Stomach (tissue), 19 donors: Measurements from ENCODE around the gene MRPL51. TPM values are rescaled to one million over a fixed set of nuclear protein-coding genes. Genes with fewer than 3 reads are reported as not detected.

Experiments
- DNase-seq, 2 donors: peaks; one replicate each; pipeline versions ENCODE4 v3.0.0 to v3.0.0-alpha.2; 2013 to 2019
- H3K27ac ChIP-seq, 5 donors: fragments of 200-600 bp in 4 of 5; sonication (generic) in 4 of 5; one replicate each; pipeline ENCODE4 v1.5.1; 2013 to 2019; ENCODE audit warnings: mild to moderate bottlenecking in 1 of 5, moderate library complexity in 1 of 5
- H3K27me3 ChIP-seq, 3 donors: fragments of 200-600 bp; sonication (generic); one replicate each; pipeline ENCODE4 v1.5.1; 2017 to 2019; ENCODE audit warnings: mixed run types in 1 of 3
- H3K36me3 ChIP-seq, 4 donors: fragments of 200-600 bp; sonication (generic); 1 replicate in 3 of 4; 2 replicates in 1 of 4; pipeline ENCODE4 v1.5.1; 2016 to 2019
- H3K4me1 ChIP-seq, 4 donors: fragments of 200-600 bp; sonication (generic); one replicate each; pipeline ENCODE4 v1.5.1; 2016 to 2019
- H3K4me3 ChIP-seq, 4 donors: fragments of 200-600 bp; sonication (generic) in 3 of 4; one replicate each; pipeline ENCODE4 v1.5.1; 2016 to 2019; ENCODE audit warnings: mild to moderate bottlenecking in 1 of 4
- H3K9me3 ChIP-seq, 4 donors: fragments of 200-600 bp; sonication (generic); one replicate each; pipeline ENCODE4 v1.5.1; 2016 to 2019
- CTCF ChIP-seq, 7 experiments: fragments of 450-650 bp in 4 of 7; fragments of 200-600 bp in 3 of 7; sonication (generic) in 3 of 7; IDR thresholded peaks; one replicate each; pipeline ENCODE4 v1.5.1; 2016 to 2019; ENCODE audit warnings: antibody characterized with exemption in 7 of 7, control low read depth in 2 of 7, mild to moderate bottlenecking in 1 of 7
- EP300 ChIP-seq: sonication (generic); formaldehyde crosslinking; IDR thresholded peaks from one replicate; pipeline ENCODE4 v1.6.1; 2017; ENCODE audit warnings: antibody characterized with exemption
- POLR2A ChIP-seq, 4 donors: fragments of 450-650 bp; IDR thresholded peaks; one replicate each; pipeline ENCODE4 v1.6.1; 2016; ENCODE audit warnings: antibody characterized with exemption in 4 of 4, control low read depth in 2 of 4, mild to moderate bottlenecking in 1 of 4, moderate library complexity in 1 of 4
- POLR2AphosphoS5 ChIP-seq, 3 donors: sonication (generic); formaldehyde crosslinking; IDR thresholded peaks; one replicate each; pipeline ENCODE4 v1.6.1; 2016; ENCODE audit warnings: antibody characterized with exemption in 3 of 3
- WGBS, 5 donors: extraction: QIAGEN DNeasy Blood & Tissue Kit in 3 of 5; methylation state at CpG; one replicate each; pipeline versions ENCODE4 v1.1.5 to v1.1.7; 2013 to 2018; 5-methylcytosine and 5-hydroxymethylcytosine counted together
- intact Hi-C: fragments of 100-400 bp; cut with DNase I; formaldehyde crosslinking; loops from one replicate; pipeline ENCODE4 v1.15.1; 2023; ENCODE audit warnings: low total_unique reads
- long read RNA-seq, 10 donors: transcript quantifications; one replicate each; lab custom pipeline, GENCODE V29; 2026
- polyA plus RNA-seq, 3 donors: library from polyadenylated mRNA; stranded (reverse); fragments of 200-250 nt; gene quantifications; one replicate each; pipeline ENCODE4 v1.2.3, GENCODE V29; 2013
- total RNA-seq, 5 donors: library from RNA; depleted of rRNA; stranded (reverse); fragments of >200 nt; gene quantifications; one replicate each; pipeline versions ENCODE4 v1.1.0 to v1.2.3, GENCODE V29; 2014 to 2016
- donor health status: healthy with polysubstance abuse.
- donor health status: Bipolar disorder and iron deficiency.
- donor health status: healthy.

The MRPL51 gene
- total RNA-seq, result 100 to 1,000 TPM in 1 of 5 donors, 10 to 100 TPM in 4; 26.8 to 146 (median 50.7) TPM
- 100 to 1,000 TPM; 108 to 143 (median 128) TPM for polyA plus RNA-seq
- long read RNA-seq, donor 1, transcript MRPL51-201 (3 exons, 1,234 nt), result major isoform, 28 of 2,007 reads
- long read RNA-seq, donor 1, partial matches to known transcripts, result 1,921 of 2,007 reads
- long read RNA-seq, donor 1, other reads (novel, unspliced or antisense), result 53 of 2,007 reads
- long read RNA-seq, donor 2, transcript MRPL51-201 (3 exons, 1,234 nt), result major isoform, 43 of 47 reads
- long read RNA-seq, donor 2, partial matches to known transcripts, result 0 of 47 reads
- long read RNA-seq, donor 2, other reads (novel, unspliced or antisense), result 0 of 47 reads
- long read RNA-seq, donor 3, transcript MRPL51-201 (3 exons, 1,234 nt), result major isoform, 38 of 43 reads
- long read RNA-seq, donor 3, partial matches to known transcripts, result 0 of 43 reads
- long read RNA-seq, donor 3, other reads (novel, unspliced or antisense), result 0 of 43 reads
- long read RNA-seq, donor 4, transcript MRPL51-201 (3 exons, 1,234 nt), result major isoform, 9 of 10 reads
- long read RNA-seq, donor 4, partial matches to known transcripts, result 0 of 10 reads
- long read RNA-seq, donor 4, other reads (novel, unspliced or antisense), result 0 of 10 reads
- long read RNA-seq, donor 5, transcript MRPL51-201 (3 exons, 1,234 nt), result major isoform, 68 of 78 reads
- long read RNA-seq, donor 5, partial matches to known transcripts, result 5 of 78 reads
- long read RNA-seq, donor 5, other reads (novel, unspliced or antisense), result 0 of 78 reads
- long read RNA-seq, donor 6, transcript MRPL51-202 (3 exons, 601 nt), result minor isoform, 6 of 142 reads
- long read RNA-seq, donor 6, transcript MRPL51-201 (3 exons, 1,234 nt), result major isoform, 113 of 142 reads
- long read RNA-seq, donor 6, partial matches to known transcripts, result 14 of 142 reads
- long read RNA-seq, donor 6, other reads (novel, unspliced or antisense), result 0 of 142 reads
- long read RNA-seq, donor 7, transcript MRPL51-205 (3 exons, 814 nt), result minor isoform, 5 of 73 reads
- long read RNA-seq, donor 7, transcript MRPL51-201 (3 exons, 1,234 nt), result major isoform, 64 of 73 reads
- long read RNA-seq, donor 7, partial matches to known transcripts, result 0 of 73 reads
- long read RNA-seq, donor 7, other reads (novel, unspliced or antisense), result 0 of 73 reads
- long read RNA-seq, donor 8, transcript MRPL51-201 (3 exons, 1,234 nt), result major isoform, 59 of 69 reads
- long read RNA-seq, donor 8, partial matches to known transcripts, result 5 of 69 reads
- long read RNA-seq, donor 8, other reads (novel, unspliced or antisense), result 0 of 69 reads
- long read RNA-seq, donor 9, transcript MRPL51-201 (3 exons, 1,234 nt), result major isoform, 72 of 3,114 reads
- long read RNA-seq, donor 9, transcript MRPL51-205 (3 exons, 814 nt), result minor isoform, 6 of 3,114 reads
- long read RNA-seq, donor 9, partial matches to known transcripts, result 1,856 of 3,114 reads
- long read RNA-seq, donor 9, other reads (novel, unspliced or antisense), result 1,174 of 3,114 reads
- long read RNA-seq, donor 10, transcript MRPL51-201 (3 exons, 1,234 nt), result major isoform, 30 of 40 reads
- long read RNA-seq, donor 10, partial matches to known transcripts, result 5 of 40 reads
- long read RNA-seq, donor 10, other reads (novel, unspliced or antisense), result 0 of 40 reads

GRCh38 chr12:6492838-6493496, at the start of gene MRPL51:
Gene MRPL51, minus strand, starts transcription at chr12:6493262. Its CDS starts 126 bp downstream, at chr12:6493136.
- Histone ChIP-seq H3K27ac (peak within 1 kb of the TSS; percentile 93 to 98 (median 95)), H3K27me3 (no peaks in the 10 kb centered on the region), H3K9me3 (no peaks in the 10 kb centered on the region), H3K36me3 (peaks cover 4 to 44% (median 36%) of the 10 kb centered on the region in 4 donors), H3K4me1 (peaks cover 22 to 41% (median 29%) of the 10 kb centered on the region in 4 donors), H3K4me3 (peak within 1 kb of the TSS; percentile 66 to 94 (median 79))
- DNase-seq, result peak; percentile 98
- 0 to 1% (median 1%) methylated on average over 27 to 39 of the region's 39 CpGs for WGBS, 5 donors
- intact Hi-C loops, result no loop called here
- TF ChIP-seq CTCF (IDR thresholded peaks at IDR 0.05) (no peak), POLR2A (IDR thresholded peaks at IDR 0.05) (peak in 2 of 4 donors; percentile 37 to 46), EP300 (no peak), POLR2AphosphoS5 (IDR thresholded peaks at IDR 0.05) (peak; percentile 74 to 96 (median 78))

GRCh38 chr12:6542209-6543009, 49.3 kb upstream of the MRPL51 start:
- no peak overlapping the region for H3K4me3 ChIP-seq
- intact Hi-C loops, result no loop called here
- peak in 1 of 2 donors; percentile 88 for DNase-seq
- H3K27ac ChIP-seq, result peak overlapping the region in 4 of 5 donors; percentile 41 to 100 (median 74)
- peaks cover 35 to 74% (median 58%) of the 10 kb centered on the region in 4 donors for H3K36me3 ChIP-seq
- TF ChIP-seq EP300, result no peak
- WGBS, 5 donors, result 57 to 72% (median 62%) methylated on average over 13 of the region's 13 CpGs
- H3K4me1 ChIP-seq, result peaks cover 27 to 53% (median 33%) of the 10 kb centered on the region in 4 donors
- no peaks in the 10 kb centered on the region for H3K9me3 ChIP-seq
- no peaks in the 10 kb centered on the region for H3K27me3 ChIP-seq

- peaks cover 38 to 74% (median 58%) of the 10 kb centered on the region in 4 donors for H3K36me3 ChIP-seq
- H3K4me1 ChIP-seq, result peaks cover 36 to 61% (median 41%) of the 10 kb centered on the region in 4 donors
- intact Hi-C loops, result no loop called here
- TF ChIP-seq POLR2AphosphoS5 (IDR thresholded peaks at IDR 0.05) (no peak), POLR2A (IDR thresholded peaks at IDR 0.05) (no peak), EP300 (no peak), CTCF (IDR thresholded peaks at IDR 0.05) (no peak)
- no peaks in the 10 kb centered on the region for H3K27me3 ChIP-seq
- no peaks in the 10 kb centered on the region for H3K9me3 ChIP-seq
- peak overlapping the region in 4 of 5 donors; percentile 73 to 100 (median 78) for H3K27ac ChIP-seq
- 73 to 79% (median 77%) methylated on average over 16 to 26 of the region's 26 CpGs for WGBS, 5 donors
- peak in 1 of 2 donors; percentile 23 for DNase-seq
- H3K4me3 ChIP-seq, result no peak overlapping the region
These were observed 48.5 kb upstream of the MRPL51 start for GRCh38 chr12:6541371-6542165.
